ENCODE measurements around the gene MEIG1.

DNA sequence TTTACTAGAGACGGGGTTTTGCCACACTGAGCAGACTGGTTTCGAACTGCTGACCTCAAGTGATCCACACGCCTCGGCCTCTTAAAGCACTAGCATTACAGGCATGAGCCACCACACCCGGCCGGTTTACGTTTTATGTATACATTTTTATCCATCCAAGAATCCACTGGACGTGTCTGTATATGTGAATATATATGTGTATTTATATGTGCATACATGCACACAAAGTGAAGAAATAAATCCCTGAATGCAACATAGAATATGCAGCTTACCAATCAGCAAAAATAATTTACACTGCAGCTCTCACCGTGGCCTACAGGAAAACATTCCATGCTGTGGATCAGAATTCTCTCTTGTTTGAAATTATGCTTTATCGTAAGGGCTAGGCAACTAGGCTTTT, 28.6 kb upstream of the MEIG1 start:
- TF ChIP-seq, protein P1, sequence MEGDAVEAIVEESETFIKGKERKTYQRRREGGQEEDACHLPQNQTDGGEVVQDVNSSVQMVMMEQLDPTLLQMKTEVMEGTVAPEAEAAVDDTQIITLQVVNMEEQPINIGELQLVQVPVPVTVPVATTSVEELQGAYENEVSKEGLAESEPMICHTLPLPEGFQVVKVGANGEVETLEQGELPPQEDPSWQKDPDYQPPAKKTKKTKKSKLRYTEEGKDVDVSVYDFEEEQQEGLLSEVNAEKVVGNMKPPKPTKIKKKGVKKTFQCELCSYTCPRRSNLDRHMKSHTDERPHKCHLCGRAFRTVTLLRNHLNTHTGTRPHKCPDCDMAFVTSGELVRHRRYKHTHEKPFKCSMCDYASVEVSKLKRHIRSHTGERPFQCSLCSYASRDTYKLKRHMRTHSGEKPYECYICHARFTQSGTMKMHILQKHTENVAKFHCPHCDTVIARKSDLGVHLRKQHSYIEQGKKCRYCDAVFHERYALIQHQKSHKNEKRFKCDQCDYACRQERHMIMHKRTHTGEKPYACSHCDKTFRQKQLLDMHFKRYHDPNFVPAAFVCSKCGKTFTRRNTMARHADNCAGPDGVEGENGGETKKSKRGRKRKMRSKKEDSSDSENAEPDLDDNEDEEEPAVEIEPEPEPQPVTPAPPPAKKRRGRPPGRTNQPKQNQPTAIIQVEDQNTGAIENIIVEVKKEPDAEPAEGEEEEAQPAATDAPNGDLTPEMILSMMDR (IDR thresholded peaks at IDR 0.05) = no peak
- TF ChIP-seq POLR2A (IDR thresholded peaks at IDR 0.05) (no peak), POLR2AphosphoS5 (IDR thresholded peaks at IDR 0.05) (no peak)

Measured in prostate gland (tissue), 2 donors.